Cardiac fibroblast (primary cell): ENCODE results near the gene RFNG.

ENCODE experiments used
- DNase-seq, 2 donors: peaks; one replicate each; pipeline versions ENCODE4 v3.0.0 to v3.0.0-alpha.2; 2010; ENCODE audit warnings: low read depth in 2 of 2
- H3K4me3 ChIP-seq, 2 donors: replicated peaks in 1 of 2; 1 replicate in 1 of 2; 2 replicates in 1 of 2; pipeline ENCODE4 v1.5.1; 2011; ENCODE audit warnings: low read depth in 2 of 2, low read length in 2 of 2, mild to moderate bottlenecking in 2 of 2, moderate library complexity in 1 of 2
- CTCF ChIP-seq: IDR thresholded peaks from one replicate; pipeline ENCODE4 v1.5.1; 2011; ENCODE audit warnings: low read depth, mild to moderate bottlenecking, low read length, inconsistent platforms

RFNG gene

GRCh38 chr17:82050152-82050760 is 1.4 kb downstream of the RFNG start:
- TF ChIP-seq CTCF = no peak
- peak overlapping the region; percentile 51 to 80 for H3K4me3 ChIP-seq
- DNase-seq = no peak

DNA sequence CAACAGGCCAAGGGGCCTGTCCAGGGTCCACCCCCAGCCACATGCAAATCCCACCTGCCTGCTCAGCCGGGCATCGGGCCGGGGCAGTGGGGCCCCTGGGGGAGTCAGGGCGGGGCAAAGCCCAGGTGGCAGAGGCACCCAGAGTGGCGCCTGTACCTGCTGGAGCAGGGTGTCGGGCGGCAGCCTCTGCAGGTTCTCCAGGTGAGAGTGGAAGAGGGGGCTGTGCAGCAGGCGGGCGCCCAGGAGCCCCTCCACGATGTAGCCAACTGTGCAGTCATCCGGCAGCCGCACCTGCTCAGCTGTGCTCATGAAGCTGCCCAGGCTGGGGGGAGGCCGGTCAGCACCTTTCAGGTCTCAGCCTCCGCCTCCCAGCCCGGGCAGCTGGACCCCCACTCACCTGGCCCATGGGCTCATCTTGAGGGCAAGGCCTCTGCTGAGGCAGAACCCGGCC is 2.1 kb downstream of the RFNG start:
- no peak for DNase-seq
- no peak for TF ChIP-seq CTCF
- no peak overlapping the region for H3K4me3 ChIP-seq

DNA sequence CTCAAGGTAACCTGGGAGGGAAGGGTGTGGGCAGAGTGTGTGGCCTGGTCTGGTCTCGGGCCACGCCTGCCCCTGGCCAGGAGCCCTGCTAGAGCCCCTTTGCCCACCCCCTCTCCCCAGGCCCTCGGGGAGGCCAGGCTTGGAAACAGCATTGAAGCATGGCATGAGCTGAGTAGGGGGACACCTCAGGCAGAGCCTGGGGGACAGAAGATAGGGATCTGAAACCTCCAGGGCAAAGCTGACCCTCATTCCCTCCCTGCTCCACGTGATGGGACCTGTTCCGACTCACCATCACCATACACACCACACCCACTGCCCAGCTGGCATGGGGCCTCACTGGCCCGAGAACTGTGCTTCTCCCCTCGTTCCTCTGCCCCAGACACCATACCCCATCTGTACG is 2.5 kb downstream of the RFNG start:
- no peak overlapping the region for H3K4me3 ChIP-seq
- no peak for DNase-seq
- TF ChIP-seq CTCF = no peak

DNA sequence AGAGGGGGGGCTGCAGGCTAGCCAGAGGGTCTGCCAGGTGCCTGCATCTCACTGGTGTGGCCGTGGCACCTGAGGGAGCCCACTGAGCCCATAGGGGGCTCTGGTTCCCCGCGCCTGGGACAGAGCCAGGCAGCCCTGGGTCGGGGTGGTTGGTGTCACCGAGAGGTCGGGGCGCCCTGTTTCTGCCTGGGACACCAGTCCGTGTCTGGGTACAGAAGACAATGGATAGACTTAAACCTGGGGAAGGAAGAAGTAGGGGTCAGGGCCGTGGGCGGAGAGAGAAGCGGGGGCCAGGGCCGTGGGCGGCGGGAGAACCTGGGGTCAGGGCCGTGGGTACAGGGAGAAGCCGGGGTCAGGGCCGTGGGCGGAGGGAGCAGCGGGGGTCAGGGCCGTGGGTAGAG is 3.0 kb downstream of the RFNG start:
- no peak for DNase-seq
- TF ChIP-seq CTCF = no peak
- H3K4me3 ChIP-seq = no peak overlapping the region

GRCh38 chr17:82047914-82048570 is 3.6 kb downstream of the RFNG start:
- no peak for DNase-seq
- no peak overlapping the region for H3K4me3 ChIP-seq
- TF ChIP-seq CTCF = no peak

- no peak for DNase-seq
- H3K4me3 ChIP-seq = no peak overlapping the region
- TF ChIP-seq CTCF = no peak
These were observed 4.2 kb downstream of the RFNG start for GRCh38 chr17:82047379-82047778.

- TF ChIP-seq CTCF = no peak
- no peak for DNase-seq
- H3K4me3 ChIP-seq = no peak overlapping the region
These were observed 4.7 kb downstream of the RFNG start for GRCh38 chr17:82046903-82047302.
